ENCODE measurements around the gene AQP12B. TPM values are rescaled to one million over a fixed set of nuclear protein-coding genes. Genes with fewer than 3 reads are reported as not detected.
"Not testable (repeated sequence)": the region's sequence is repeated elsewhere in the genome, so short reads cannot be mapped to it uniquely, and the experiment has no call there.

Gene AQP12B
- total and polyA plus RNA-seq, 2 donors = under 0.01 to 0.11 TPM

DNA sequence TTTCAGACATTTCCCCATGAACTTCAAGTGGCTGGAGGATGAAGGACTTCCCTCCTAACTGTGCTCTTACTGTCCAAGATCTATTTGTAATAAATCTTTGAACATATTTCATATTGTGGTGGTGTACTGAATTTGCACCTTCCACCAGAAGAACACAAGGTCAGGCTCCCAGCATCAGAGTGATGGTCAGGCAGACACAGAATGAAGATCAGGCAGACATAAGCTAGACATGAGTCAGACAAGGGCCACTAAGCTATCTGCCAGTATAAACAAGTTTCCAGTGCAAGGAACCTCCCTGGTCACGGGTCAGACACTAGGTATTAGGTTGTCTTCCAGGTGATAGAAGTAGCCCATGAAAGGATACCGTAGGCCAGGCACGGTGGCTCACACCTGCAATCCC is 20.0 kb downstream of the AQP12B start:
- Histone ChIP-seq H3K36me3 (ENCODE audit: control insufficient read depth in 2 of 2, insufficient read depth in 2 of 2, low read length in 1 of 2) (no peaks in the 10 kb centered on the region), H3K4me3 (ENCODE audit: low read length in 2 of 2) (no peak overlapping the region), H3K27ac (ENCODE audit: low read depth in 1 of 2, low read length in 1 of 2) (no peak overlapping the region), H3K27me3 (ENCODE audit: control insufficient read depth in 2 of 2, insufficient read depth in 1 of 2, low read length in 1 of 2) (peaks cover 0 to 2% of the 10 kb centered on the region in 2 donors), H3K9me3 (ENCODE audit: control insufficient read depth in 2 of 2, insufficient read depth in 1 of 2, low read length in 1 of 2) (peaks cover 0 to 1% of the 10 kb centered on the region in 2 donors), H3K4me1 (ENCODE audit: control insufficient read depth in 2 of 2, insufficient read depth in 2 of 2, low read length in 2 of 2) (no peaks in the 10 kb centered on the region)
- 90% methylated on average over 3 of the region's 3 CpGs for WGBS
- DNase-seq (ENCODE audit: low read depth in 6 of 9, low spot score in 9 of 9) = no peak

DNA sequence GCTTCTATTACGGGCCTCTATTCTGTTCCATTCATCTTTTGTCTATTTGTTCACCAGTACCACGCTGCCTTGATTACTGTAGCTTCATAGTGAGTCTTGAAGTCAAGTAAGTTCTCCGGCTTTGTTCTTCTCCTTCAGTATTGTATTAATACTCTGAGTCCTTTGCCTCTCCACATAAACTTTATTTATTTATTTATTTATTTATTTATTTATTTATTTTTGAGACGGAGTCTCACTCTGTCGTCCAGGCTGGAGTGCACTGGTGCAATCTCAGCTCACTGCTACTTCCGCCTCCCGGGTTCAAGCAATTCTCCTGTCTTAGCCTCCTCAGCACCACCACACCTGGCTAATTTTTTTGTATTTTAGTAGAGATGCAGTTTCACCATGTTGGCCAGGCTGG is 22.8 kb downstream of the AQP12B start:
- not testable (repeated sequence) for DNase-seq (ENCODE audit: low read depth in 6 of 9, low spot score in 9 of 9); H3K4me3 ChIP-seq (ENCODE audit: low read length in 2 of 2); H3K27ac ChIP-seq (ENCODE audit: low read depth in 1 of 2, low read length in 1 of 2); H3K9me3 ChIP-seq (ENCODE audit: control insufficient read depth in 2 of 2, insufficient read depth in 1 of 2, low read length in 1 of 2); H3K4me1 ChIP-seq (ENCODE audit: control insufficient read depth in 2 of 2, insufficient read depth in 2 of 2, low read length in 2 of 2); H3K36me3 ChIP-seq (ENCODE audit: control insufficient read depth in 2 of 2, insufficient read depth in 2 of 2, low read length in 1 of 2)
- 98% methylated on average over 7 of the region's 7 CpGs for WGBS
- peaks cover 0 to 15% of the 10 kb centered on the region in 2 donors for H3K27me3 ChIP-seq (ENCODE audit: control insufficient read depth in 2 of 2, insufficient read depth in 1 of 2, low read length in 1 of 2)

DNA sequence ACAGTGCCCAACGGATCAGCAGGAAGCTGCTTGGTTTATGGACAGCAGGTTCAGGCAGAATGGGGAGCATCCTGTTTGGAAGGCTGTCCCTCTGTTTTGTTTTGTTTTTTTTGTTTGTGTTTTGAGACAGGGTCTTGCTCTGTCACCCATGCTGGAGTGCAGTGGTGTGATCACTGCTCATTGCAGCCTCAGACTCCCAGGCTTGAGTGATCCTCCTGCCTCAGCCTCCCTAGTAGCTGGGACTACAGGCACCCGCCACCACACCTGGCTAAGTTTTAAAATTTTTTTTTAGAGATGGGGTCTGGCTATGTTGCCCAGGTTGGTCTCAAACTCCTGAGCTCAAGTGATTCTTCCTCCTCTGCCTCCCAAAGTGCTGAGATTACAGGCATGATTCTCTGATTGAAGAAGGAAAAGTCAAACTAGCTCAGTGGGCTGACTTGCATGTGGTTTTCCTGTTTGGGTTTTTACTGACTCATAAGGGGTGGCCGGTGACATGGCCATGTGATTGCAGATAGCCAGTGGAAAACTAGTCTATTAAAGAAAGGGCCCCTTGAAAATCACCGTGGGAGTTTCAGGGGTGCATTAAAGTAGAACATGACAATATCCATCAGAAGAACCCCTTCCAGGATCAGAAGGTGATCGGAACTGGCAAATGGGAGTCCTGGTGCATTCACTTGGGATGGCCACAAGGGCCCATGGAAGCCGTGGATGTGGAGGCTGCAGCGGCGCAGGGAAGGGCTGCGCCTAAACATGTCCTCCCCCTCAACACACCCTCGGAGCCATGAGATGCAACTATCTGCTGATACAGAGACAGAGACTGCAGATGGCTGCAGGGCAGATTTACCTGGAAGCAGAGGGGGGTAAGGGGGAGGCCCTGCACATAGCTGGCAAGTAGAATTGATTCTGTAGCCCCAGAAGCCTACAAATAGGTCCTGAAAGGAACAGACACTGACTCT is 26.5 kb downstream of the AQP12B start:
- no peaks in the 10 kb centered on the region for H3K4me1 ChIP-seq (ENCODE audit: control insufficient read depth in 2 of 2, insufficient read depth in 2 of 2, low read length in 2 of 2)
- H3K9me3 ChIP-seq (ENCODE audit: control insufficient read depth in 2 of 2, insufficient read depth in 1 of 2, low read length in 1 of 2) = peaks cover under 1 to 1% of the 10 kb centered on the region in 2 donors
- H3K4me3 ChIP-seq (ENCODE audit: low read length in 2 of 2) = no peak overlapping the region
- H3K27me3 ChIP-seq (ENCODE audit: control insufficient read depth in 2 of 2, insufficient read depth in 1 of 2, low read length in 1 of 2) = peaks cover 0 to 15% of the 10 kb centered on the region in 2 donors
- no peak overlapping the region for H3K27ac ChIP-seq (ENCODE audit: low read depth in 1 of 2, low read length in 1 of 2)
- no peak for DNase-seq (ENCODE audit: low read depth in 6 of 9, low spot score in 9 of 9)
- 67% methylated on average over 10 of the region's 10 CpGs for WGBS
- no peaks in the 10 kb centered on the region for H3K36me3 ChIP-seq (ENCODE audit: control insufficient read depth in 2 of 2, insufficient read depth in 2 of 2, low read length in 1 of 2)

DNA sequence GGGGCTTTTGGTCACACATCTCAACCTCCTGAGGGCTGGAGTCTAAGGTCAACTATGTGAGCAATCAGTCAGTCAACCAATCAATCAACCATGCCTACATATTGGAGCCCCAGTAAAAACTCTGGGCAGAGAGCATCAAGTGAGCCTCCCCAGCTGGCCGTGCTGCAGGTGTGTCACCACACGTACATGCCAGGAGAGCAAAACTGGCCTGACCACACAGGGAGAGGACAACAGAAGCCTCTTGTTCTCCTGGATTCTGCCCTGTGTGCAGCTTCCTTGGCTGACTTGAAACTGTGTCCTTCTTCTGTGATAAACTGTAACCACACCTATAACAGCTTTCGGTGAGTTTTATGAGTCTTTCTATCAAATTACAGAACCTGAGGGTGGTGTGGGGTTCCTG is 31.5 kb downstream of the AQP12B start:
- 91% methylated on average over 3 of the region's 3 CpGs for WGBS
- peaks cover 0 to 2% of the 10 kb centered on the region in 2 donors for H3K4me1 ChIP-seq (ENCODE audit: control insufficient read depth in 2 of 2, insufficient read depth in 2 of 2, low read length in 2 of 2)
- H3K36me3 ChIP-seq (ENCODE audit: control insufficient read depth in 2 of 2, insufficient read depth in 2 of 2, low read length in 1 of 2) = no peaks in the 10 kb centered on the region
- H3K9me3 ChIP-seq (ENCODE audit: control insufficient read depth in 2 of 2, insufficient read depth in 1 of 2, low read length in 1 of 2) = peaks cover 0 to 2% of the 10 kb centered on the region in 2 donors
- no peak for DNase-seq (ENCODE audit: low read depth in 6 of 9, low spot score in 9 of 9)
- H3K4me3 ChIP-seq (ENCODE audit: low read length in 2 of 2) = no peak overlapping the region
- H3K27me3 ChIP-seq (ENCODE audit: control insufficient read depth in 2 of 2, insufficient read depth in 1 of 2, low read length in 1 of 2) = peaks cover 0 to 45% of the 10 kb centered on the region in 2 donors
- no peak overlapping the region for H3K27ac ChIP-seq (ENCODE audit: low read depth in 1 of 2, low read length in 1 of 2)

DNA sequence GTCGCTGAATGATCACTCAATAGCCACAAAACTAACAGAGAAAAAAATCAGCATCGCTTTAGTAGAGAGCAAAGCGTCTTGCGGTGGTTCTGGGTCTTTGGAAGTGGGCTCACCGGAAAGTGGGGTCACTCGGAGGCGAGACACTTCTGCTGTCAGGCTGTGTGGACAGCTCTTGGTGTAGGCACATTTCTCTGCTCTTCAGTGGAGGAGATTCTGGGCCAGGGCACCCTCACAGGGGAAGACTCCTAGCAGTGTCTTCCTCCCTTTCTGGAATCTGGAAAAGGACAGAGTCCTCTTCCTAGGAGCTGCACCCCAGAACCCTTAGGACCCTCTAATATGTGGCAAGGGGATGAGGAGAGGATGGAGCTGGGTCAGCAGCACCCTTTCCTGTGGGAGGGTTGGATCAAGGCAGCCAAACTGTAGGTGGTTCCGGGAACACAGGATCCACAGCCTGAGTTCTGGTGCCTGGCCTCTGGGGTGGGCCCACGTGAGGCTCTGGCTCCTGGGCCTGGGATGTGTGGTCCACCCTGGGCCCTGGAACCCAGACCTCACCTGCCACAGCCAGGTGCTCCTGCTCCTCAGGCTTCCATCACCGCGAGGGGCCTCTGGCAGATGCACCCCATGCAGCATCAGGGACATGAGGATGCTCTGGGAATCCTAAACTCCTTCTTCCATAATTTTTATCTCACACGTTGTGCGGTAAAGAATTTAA is 32.3 kb downstream of the AQP12B start:
- Histone ChIP-seq H3K36me3 (ENCODE audit: control insufficient read depth in 2 of 2, insufficient read depth in 2 of 2, low read length in 1 of 2) (no peaks in the 10 kb centered on the region), H3K9me3 (ENCODE audit: control insufficient read depth in 2 of 2, insufficient read depth in 1 of 2, low read length in 1 of 2) (peaks cover 0 to 2% of the 10 kb centered on the region in 2 donors), H3K4me1 (ENCODE audit: control insufficient read depth in 2 of 2, insufficient read depth in 2 of 2, low read length in 2 of 2) (peaks cover 0 to 2% of the 10 kb centered on the region in 2 donors), H3K27me3 (ENCODE audit: control insufficient read depth in 2 of 2, insufficient read depth in 1 of 2, low read length in 1 of 2) (peaks cover 0 to 39% of the 10 kb centered on the region in 2 donors), H3K27ac (ENCODE audit: low read depth in 1 of 2, low read length in 1 of 2) (no peak overlapping the region), H3K4me3 (ENCODE audit: low read length in 2 of 2) (no peak overlapping the region)
- whole genome bisulfite sequencing = 95% methylated on average over 13 of the region's 13 CpGs
- no peak for DNase-seq (ENCODE audit: low read depth in 6 of 9, low spot score in 9 of 9)

DNA sequence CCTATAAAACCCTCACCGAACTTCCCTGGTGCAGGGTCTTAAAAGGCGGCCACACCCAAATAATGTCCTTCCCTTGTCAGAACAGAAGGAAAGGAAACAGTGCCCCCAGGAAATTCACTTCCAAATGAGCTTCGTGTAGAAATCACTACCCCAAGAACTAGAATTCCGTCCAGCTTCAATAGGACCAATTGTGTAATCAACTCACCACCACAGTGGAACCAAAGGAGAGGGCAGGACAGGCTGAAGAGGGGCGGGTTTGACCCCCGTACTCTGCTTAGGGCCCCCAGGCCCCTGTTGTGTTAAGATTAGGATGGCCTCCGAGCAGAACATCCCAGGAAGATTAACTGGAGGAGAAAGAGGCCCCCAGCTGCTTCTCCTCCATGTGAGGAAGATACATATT is 33.4 kb downstream of the AQP12B start:
- Histone ChIP-seq H3K36me3 (ENCODE audit: control insufficient read depth in 2 of 2, insufficient read depth in 2 of 2, low read length in 1 of 2) (no peaks in the 10 kb centered on the region), H3K27me3 (ENCODE audit: control insufficient read depth in 2 of 2, insufficient read depth in 1 of 2, low read length in 1 of 2) (peaks cover 0 to 36% of the 10 kb centered on the region in 2 donors), H3K27ac (ENCODE audit: low read depth in 1 of 2, low read length in 1 of 2) (no peak overlapping the region), H3K9me3 (ENCODE audit: control insufficient read depth in 2 of 2, insufficient read depth in 1 of 2, low read length in 1 of 2) (peaks cover 0 to 2% of the 10 kb centered on the region in 2 donors), H3K4me3 (ENCODE audit: low read length in 2 of 2) (no peak overlapping the region), H3K4me1 (ENCODE audit: control insufficient read depth in 2 of 2, insufficient read depth in 2 of 2, low read length in 2 of 2) (peaks cover 0 to 2% of the 10 kb centered on the region in 2 donors)
- no peak for DNase-seq (ENCODE audit: low read depth in 6 of 9, low spot score in 9 of 9)
- 81% methylated on average over 7 of the region's 7 CpGs for WGBS

DNA sequence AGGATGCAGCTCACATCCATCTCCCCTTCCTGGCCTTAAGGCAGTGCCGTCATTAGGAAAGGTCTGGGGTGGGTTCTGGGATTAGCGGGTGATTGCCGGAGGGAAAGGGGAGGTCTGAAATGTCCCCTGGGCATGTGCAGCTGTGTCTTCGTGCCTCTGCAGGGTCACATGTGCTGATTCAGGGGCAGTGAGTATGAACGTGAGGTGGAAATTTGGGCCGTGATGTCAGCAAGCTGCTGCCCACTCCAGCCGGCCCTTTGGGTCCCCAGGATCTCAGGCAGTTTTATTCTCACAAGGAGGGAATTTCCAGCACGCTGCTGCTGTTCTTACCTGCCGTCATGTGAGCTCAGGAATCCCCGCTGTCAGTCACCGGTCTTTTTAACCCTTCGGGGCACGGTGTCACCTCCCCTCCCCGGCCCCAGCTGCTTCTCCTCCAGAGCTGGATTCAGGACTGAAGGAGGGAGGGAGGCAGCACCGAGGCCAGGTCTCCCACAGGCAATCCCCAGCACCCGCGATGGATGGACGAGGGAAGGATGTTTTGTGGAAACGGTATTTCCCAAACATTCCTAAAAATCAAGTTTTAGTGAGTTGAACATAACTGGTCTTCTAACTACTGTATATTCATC is 33.9 kb downstream of the AQP12B start:
- H3K36me3 ChIP-seq (ENCODE audit: control insufficient read depth in 2 of 2, insufficient read depth in 2 of 2, low read length in 1 of 2) = no peaks in the 10 kb centered on the region
- DNase-seq (ENCODE audit: low read depth in 6 of 9, low spot score in 9 of 9) = no peak
- WGBS = 47% methylated on average over 19 of the region's 19 CpGs

DNA sequence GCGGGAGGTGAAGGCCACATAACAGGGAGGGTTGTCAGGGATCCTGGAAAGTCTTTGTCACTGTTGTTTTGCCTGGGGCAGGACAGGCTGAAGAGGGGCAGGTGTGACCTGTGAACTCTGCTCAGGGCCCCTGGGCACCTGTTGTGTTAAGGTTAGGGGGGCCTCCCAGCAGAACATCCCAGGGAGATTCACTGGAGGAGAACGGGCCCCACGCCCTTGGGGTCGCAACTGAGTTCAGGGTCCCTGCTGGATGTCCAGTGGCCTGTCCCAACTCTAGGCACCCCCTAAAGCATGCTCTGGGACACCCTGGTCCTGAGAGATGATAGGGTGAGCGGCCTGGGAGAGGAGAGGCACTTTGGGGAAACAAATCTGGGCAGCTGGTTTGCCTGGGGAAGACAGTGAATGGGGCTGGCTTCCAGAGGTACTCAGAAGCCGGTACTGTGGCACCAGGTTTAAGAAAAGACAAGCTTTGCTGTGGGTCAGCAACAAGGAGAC is 34.5 kb downstream of the AQP12B start:
- no peak for DNase-seq (ENCODE audit: low read depth in 6 of 9, low spot score in 9 of 9)
- WGBS = 88% methylated on average over 6 of the region's 6 CpGs
- peaks cover 0 to 38% of the 10 kb centered on the region in 2 donors for H3K27me3 ChIP-seq (ENCODE audit: control insufficient read depth in 2 of 2, insufficient read depth in 1 of 2, low read length in 1 of 2)

More for the DNA sequence above, 33.9 kb downstream of the AQP12B start:
- H3K9me3 ChIP-seq (ENCODE audit: control insufficient read depth in 2 of 2, insufficient read depth in 1 of 2, low read length in 1 of 2) = peaks cover 0 to 2% of the 10 kb centered on the region in 2 donors
- H3K4me3 ChIP-seq (ENCODE audit: low read length in 2 of 2) = no peak overlapping the region
- no peak overlapping the region for H3K27ac ChIP-seq (ENCODE audit: low read depth in 1 of 2, low read length in 1 of 2)
- H3K4me1 ChIP-seq (ENCODE audit: control insufficient read depth in 2 of 2, insufficient read depth in 2 of 2, low read length in 2 of 2) = peaks cover 0 to 2% of the 10 kb centered on the region in 2 donors
- peaks cover 0 to 38% of the 10 kb centered on the region in 2 donors for H3K27me3 ChIP-seq (ENCODE audit: control insufficient read depth in 2 of 2, insufficient read depth in 1 of 2, low read length in 1 of 2)

More for the DNA sequence above, 34.5 kb downstream of the AQP12B start:
- Histone ChIP-seq H3K9me3 (ENCODE audit: control insufficient read depth in 2 of 2, insufficient read depth in 1 of 2, low read length in 1 of 2) (peaks cover 2 to 4% of the 10 kb centered on the region in 2 donors), H3K36me3 (ENCODE audit: control insufficient read depth in 2 of 2, insufficient read depth in 2 of 2, low read length in 1 of 2) (no peaks in the 10 kb centered on the region), H3K27ac (ENCODE audit: low read depth in 1 of 2, low read length in 1 of 2) (no peak overlapping the region), H3K4me1 (ENCODE audit: control insufficient read depth in 2 of 2, insufficient read depth in 2 of 2, low read length in 2 of 2) (peaks cover 0 to 2% of the 10 kb centered on the region in 2 donors), H3K4me3 (ENCODE audit: low read length in 2 of 2) (no peak overlapping the region)
